Neural progenitor cell (in vitro differentiated cells): ENCODE measurements around the gene ZNF574. TPM values are rescaled to one million over a fixed set of nuclear protein-coding genes. Genes with fewer than 3 reads are reported as not detected.

Experiments
- DNase-seq: peaks from one replicate; pipeline ENCODE4 v3.0.0-alpha.2; 2016; ENCODE audit warnings: low spot score
- H2AFZ ChIP-seq: fragments of 200-600 bp; sonication (generic); replicated peaks from 2 replicates; pipeline ENCODE4 v1.6.1; 2016; ENCODE audit warnings: antibody characterized with exemption
- H3F3A ChIP-seq: fragments of 200-600 bp; sonication (generic); 2 replicates; pipeline ENCODE4 v1.6.1; 2016; ENCODE audit warnings: antibody characterized with exemption, low read depth
- H3K27ac ChIP-seq: fragments of 200-600 bp; sonication (generic); 2 replicates; pipeline ENCODE4 v1.5.1; 2016; ENCODE audit warnings: mild to moderate bottlenecking
- H3K27me3 ChIP-seq: fragments of 200-600 bp; sonication (generic); 2 replicates; pipeline ENCODE4 v1.6.1; 2016; ENCODE audit warnings: mild to moderate bottlenecking, moderate library complexity
- H3K36me3 ChIP-seq: fragments of 200-600 bp; sonication (generic); 2 replicates; pipeline ENCODE4 v1.5.1; 2016
- H3K4me1 ChIP-seq: fragments of 200-600 bp; sonication (generic); 2 replicates; pipeline ENCODE4 v1.6.1; 2016; ENCODE audit warnings: mixed run types
- H3K4me2 ChIP-seq: fragments of 200-600 bp; sonication (generic); 2 replicates; pipeline ENCODE4 v1.6.1; 2016
- H3K4me3 ChIP-seq: fragments of 200-600 bp; sonication (generic); 2 replicates; pipeline ENCODE4 v1.5.1; 2016
- H3K79me2 ChIP-seq: fragments of 200-600 bp; sonication (generic); 2 replicates; pipeline ENCODE4 v1.6.1; 2016; ENCODE audit warnings: low read depth
- H3K9ac ChIP-seq: fragments of 200-600 bp; sonication (generic); 2 replicates; pipeline ENCODE4 v1.6.1; 2016
- H3K9me3 ChIP-seq: fragments of 200-600 bp; sonication (generic); 2 replicates; pipeline ENCODE4 v1.5.1; 2016; ENCODE audit warnings: low read depth
- H4K20me1 ChIP-seq: fragments of 200-600 bp; sonication (generic); 2 replicates; pipeline ENCODE4 v1.6.1; 2016; ENCODE audit warnings: low read depth
- H3K27ac Mint-ChIP-seq: 3 replicates; pipeline ENCODE4 v1.8.0; 2021; ENCODE audit warnings: mixed read lengths
- H3K27me3 Mint-ChIP-seq: 2 replicates; pipeline ENCODE4 v1.8.0; 2022; ENCODE audit warnings: low read depth, mild to moderate bottlenecking, inconsistent platforms, moderate library complexity, mixed read lengths; ENCODE audit not compliant: insufficient read depth
- H3K36me3 Mint-ChIP-seq: 3 replicates; pipeline ENCODE4 v1.8.0; 2021; ENCODE audit warnings: mixed read lengths
- H3K4me1 Mint-ChIP-seq: 3 replicates; pipeline ENCODE4 v1.8.0; 2021; ENCODE audit warnings: mixed read lengths
- H3K4me3 Mint-ChIP-seq: 3 replicates; pipeline ENCODE4 v1.8.0; 2021; ENCODE audit warnings: mild to moderate bottlenecking, moderate library complexity, mixed read lengths
- H3K9me3 Mint-ChIP-seq: 3 replicates; pipeline ENCODE4 v1.8.0; 2020; ENCODE audit warnings: mixed read lengths
- EZH2 ChIP-seq: fragments of 200-600 bp; sonication (generic); IDR thresholded peaks from 2 replicates; pipeline ENCODE4 v1.6.1; 2017; ENCODE audit warnings: antibody characterized with exemption, mild to moderate bottlenecking, moderate library complexity
- EZH2phosphoT487 ChIP-seq: fragments of 200-600 bp; sonication (generic); IDR thresholded peaks from 2 replicates; pipeline ENCODE4 v1.6.1; 2017; ENCODE audit warnings: antibody characterized with exemption
- total RNA-seq: library from RNA; depleted of rRNA; stranded (reverse); fragments of >200 nt; gene quantifications from 2 replicates; pipeline ENCODE4 v1.2.3, GENCODE V29; 2015; ENCODE audit warnings: low replicate concordance
- TF ChIP-seq, protein P1 (sequence below): fragments of 200-600 bp; sonication (generic); IDR thresholded peaks from 2 replicates; pipeline ENCODE4 v1.5.1; 2017; ENCODE audit warnings: antibody characterized with exemption, mild to moderate bottlenecking

Gene ZNF574
- total RNA-seq, 1 donor from 2014 or later, result 13.4 TPM

DNA sequence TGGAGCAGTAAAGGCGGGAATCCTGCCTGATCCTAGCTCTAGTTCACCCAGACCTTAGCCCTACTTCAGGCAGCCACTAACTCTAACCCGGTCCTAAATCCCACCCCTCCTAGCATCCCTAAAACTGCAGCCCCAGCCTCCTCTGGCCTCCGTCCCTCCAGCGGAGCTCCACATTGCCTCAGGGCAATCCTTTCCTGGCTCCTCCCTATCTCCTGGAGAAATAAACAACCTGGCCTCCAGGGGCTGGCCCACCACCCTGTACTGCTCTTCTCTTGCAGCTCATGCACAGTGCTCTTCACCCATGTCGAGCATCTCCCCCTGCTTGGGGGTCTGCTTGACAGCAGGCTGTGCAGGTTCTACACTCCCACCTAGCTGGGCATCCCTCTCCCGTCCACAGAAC, 49.6 kb downstream of the ZNF574 start:
- peaks cover 23% of the 10 kb centered on the region for H3K27me3 Mint-ChIP-seq
- H3F3A ChIP-seq, result no peaks in the 10 kb centered on the region
- DNase-seq, result no peak
- H3K9me3 Mint-ChIP-seq, result peaks cover 12% of the 10 kb centered on the region
- H3K4me1 ChIP-seq, result no peaks in the 10 kb centered on the region
- H3K27ac ChIP-seq, result no peak overlapping the region
- no peaks in the 10 kb centered on the region for H3K36me3 ChIP-seq
- H3K36me3 Mint-ChIP-seq, result no peaks in the 10 kb centered on the region
- H3K9ac ChIP-seq, result no peak overlapping the region
- no peaks in the 10 kb centered on the region for H3K9me3 ChIP-seq
- H3K4me3 Mint-ChIP-seq, result no peak overlapping the region
- no peaks in the 10 kb centered on the region for H3K79me2 ChIP-seq
- no peak overlapping the region for H3K4me3 ChIP-seq
- H3K4me1 Mint-ChIP-seq, result no peaks in the 10 kb centered on the region
- no peak overlapping the region for H3K4me2 ChIP-seq
- H2AFZ ChIP-seq, result no peak overlapping the region
- H4K20me1 ChIP-seq, result no peaks in the 10 kb centered on the region
- TF ChIP-seq EZH2phosphoT487, result no peak
- TF ChIP-seq EZH2, result no peak
- no peaks in the 10 kb centered on the region for H3K27me3 ChIP-seq
- no peak overlapping the region for H3K27ac Mint-ChIP-seq

DNA sequence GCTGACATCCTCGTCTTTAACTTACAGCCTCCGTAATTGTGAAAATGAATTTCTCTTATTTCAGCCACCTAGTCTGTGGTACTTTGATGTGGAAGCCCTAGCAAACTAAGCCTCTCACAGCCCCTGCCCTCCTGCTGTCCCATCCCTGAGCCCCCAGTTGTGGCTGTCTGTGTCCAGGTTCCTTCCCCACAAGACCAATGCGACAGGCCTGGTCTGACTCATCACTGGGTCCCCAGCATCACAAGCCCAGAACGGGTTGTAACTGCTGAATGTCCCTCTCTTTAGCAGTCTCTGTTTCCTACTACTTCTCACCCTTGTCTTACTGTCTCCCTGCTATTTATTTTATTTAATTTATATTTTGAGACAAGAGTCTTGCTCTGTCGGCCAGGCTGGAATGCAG, 50.6 kb downstream of the ZNF574 start:
- H3K4me1 Mint-ChIP-seq, result peaks cover 2% of the 10 kb centered on the region
- Histone ChIP-seq H3K4me1 (no peaks in the 10 kb centered on the region), H3F3A (no peaks in the 10 kb centered on the region), H3K27ac (no peak overlapping the region), H3K4me2 (no peak overlapping the region), H3K9me3 (no peaks in the 10 kb centered on the region), H3K79me2 (no peaks in the 10 kb centered on the region), H4K20me1 (no peaks in the 10 kb centered on the region), H3K27me3 (peaks cover 6% of the 10 kb centered on the region), H3K9ac (no peak overlapping the region), H3K36me3 (no peaks in the 10 kb centered on the region), H2AFZ (no peak overlapping the region), H3K4me3 (no peak overlapping the region)
- H3K27me3 Mint-ChIP-seq, result peaks cover 29% of the 10 kb centered on the region
- H3K4me3 Mint-ChIP-seq, result no peak overlapping the region
- peaks cover 12% of the 10 kb centered on the region for H3K9me3 Mint-ChIP-seq
- DNase-seq, result no peak
- TF ChIP-seq EZH2 (no peak), EZH2phosphoT487 (no peak)
- TF ChIP-seq, protein P1, sequence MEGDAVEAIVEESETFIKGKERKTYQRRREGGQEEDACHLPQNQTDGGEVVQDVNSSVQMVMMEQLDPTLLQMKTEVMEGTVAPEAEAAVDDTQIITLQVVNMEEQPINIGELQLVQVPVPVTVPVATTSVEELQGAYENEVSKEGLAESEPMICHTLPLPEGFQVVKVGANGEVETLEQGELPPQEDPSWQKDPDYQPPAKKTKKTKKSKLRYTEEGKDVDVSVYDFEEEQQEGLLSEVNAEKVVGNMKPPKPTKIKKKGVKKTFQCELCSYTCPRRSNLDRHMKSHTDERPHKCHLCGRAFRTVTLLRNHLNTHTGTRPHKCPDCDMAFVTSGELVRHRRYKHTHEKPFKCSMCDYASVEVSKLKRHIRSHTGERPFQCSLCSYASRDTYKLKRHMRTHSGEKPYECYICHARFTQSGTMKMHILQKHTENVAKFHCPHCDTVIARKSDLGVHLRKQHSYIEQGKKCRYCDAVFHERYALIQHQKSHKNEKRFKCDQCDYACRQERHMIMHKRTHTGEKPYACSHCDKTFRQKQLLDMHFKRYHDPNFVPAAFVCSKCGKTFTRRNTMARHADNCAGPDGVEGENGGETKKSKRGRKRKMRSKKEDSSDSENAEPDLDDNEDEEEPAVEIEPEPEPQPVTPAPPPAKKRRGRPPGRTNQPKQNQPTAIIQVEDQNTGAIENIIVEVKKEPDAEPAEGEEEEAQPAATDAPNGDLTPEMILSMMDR, result no peak
- H3K27ac Mint-ChIP-seq, result no peak overlapping the region
- no peaks in the 10 kb centered on the region for H3K36me3 Mint-ChIP-seq

DNA sequence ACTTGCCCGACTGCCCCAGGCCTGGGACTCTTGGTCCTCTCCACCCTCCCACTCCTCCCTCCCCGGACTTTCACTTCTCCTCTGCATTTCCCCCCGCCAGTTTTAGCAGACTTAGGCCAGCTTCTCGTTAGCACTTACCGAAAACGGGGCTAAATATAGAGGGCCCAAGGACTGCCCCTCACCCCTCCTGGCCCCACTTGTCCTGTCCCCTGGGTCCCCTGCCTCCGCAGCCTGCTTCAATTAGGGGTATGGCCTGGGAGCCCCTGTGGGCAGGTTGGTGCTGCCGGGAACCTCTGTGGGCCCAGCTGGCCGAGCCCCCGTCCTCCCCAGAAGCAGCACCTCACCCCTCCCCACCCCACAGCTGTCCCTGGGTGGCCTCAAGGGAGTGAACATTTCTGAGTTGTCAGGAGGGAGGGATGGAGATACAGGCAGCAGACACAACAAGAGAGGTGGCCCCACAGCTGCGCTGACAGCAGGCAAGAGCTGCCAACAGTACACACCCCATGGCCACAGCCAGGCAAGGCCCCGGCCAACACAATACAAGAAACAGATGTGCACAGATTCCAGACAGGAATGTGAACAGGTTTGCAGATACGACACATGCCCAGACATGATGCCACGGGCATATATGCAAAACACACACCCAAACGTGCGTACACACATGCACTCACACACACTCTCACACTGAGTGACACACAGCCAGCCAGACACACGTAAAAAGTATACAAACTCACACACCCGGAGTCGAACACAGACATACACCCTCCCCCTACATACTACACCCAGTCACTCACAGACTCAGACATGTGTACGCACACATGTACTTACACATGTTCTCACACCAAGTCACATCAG, 53.7 kb downstream of the ZNF574 start:
- Mint-ChIP-seq H3K27me3 (peaks cover 43% of the 10 kb centered on the region), H3K4me1 (peaks cover 18% of the 10 kb centered on the region), H3K27ac (no peak overlapping the region), H3K36me3 (no peaks in the 10 kb centered on the region), H3K9me3 (peaks cover 9% of the 10 kb centered on the region), H3K4me3 (no peak overlapping the region)
- Histone ChIP-seq H3F3A (peaks cover 4% of the 10 kb centered on the region), H3K4me2 (no peak overlapping the region), H3K79me2 (no peaks in the 10 kb centered on the region), H3K4me3 (no peak overlapping the region), H2AFZ (no peak overlapping the region), H3K36me3 (no peaks in the 10 kb centered on the region), H4K20me1 (no peaks in the 10 kb centered on the region), H3K27ac (no peak overlapping the region), H3K9ac (no peak overlapping the region), H3K9me3 (no peaks in the 10 kb centered on the region), H3K27me3 (peaks cover 37% of the 10 kb centered on the region), H3K4me1 (peaks cover 13% of the 10 kb centered on the region)
- TF ChIP-seq EZH2 (no peak), EZH2phosphoT487 (no peak)
- TF ChIP-seq, protein P1, result no peak
- DNase-seq, result no peak

DNA sequence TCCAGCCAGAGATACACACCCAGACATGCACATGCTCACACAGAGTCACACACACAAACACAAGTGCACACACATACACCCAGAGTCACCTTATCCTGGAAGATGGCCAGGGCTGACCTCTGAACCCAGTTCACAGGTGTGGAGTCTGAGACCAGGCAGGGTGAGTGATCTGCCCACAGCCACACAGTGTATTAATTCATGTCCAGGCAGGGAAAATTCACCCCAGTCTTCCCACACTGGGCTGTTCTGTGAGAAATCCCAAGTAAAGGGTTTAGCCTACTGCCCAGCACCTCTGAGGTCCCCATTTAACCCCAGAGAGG, 54.2 kb downstream of the ZNF574 start:
- H3K27me3 Mint-ChIP-seq, result peaks cover 41% of the 10 kb centered on the region
- TF ChIP-seq, protein P1, result no peak
- TF ChIP-seq EZH2 (no peak), EZH2phosphoT487 (no peak)
- H3K4me3 Mint-ChIP-seq, result no peak overlapping the region

More for the DNA sequence above, 54.2 kb downstream of the ZNF574 start:
- H3K4me1 ChIP-seq, result peaks cover 13% of the 10 kb centered on the region
- Mint-ChIP-seq H3K36me3 (no peaks in the 10 kb centered on the region), H3K27ac (no peak overlapping the region), H3K9me3 (peaks cover 6% of the 10 kb centered on the region), H3K4me1 (peaks cover 18% of the 10 kb centered on the region)
- H4K20me1 ChIP-seq, result no peaks in the 10 kb centered on the region
- no peaks in the 10 kb centered on the region for H3K36me3 ChIP-seq
- H3K4me3 ChIP-seq, result no peak overlapping the region
- no peaks in the 10 kb centered on the region for H3K9me3 ChIP-seq
- H3K4me2 ChIP-seq, result no peak overlapping the region
- H3F3A ChIP-seq, result peaks cover 4% of the 10 kb centered on the region
- no peak overlapping the region for H3K9ac ChIP-seq
- no peak overlapping the region for H2AFZ ChIP-seq
- H3K27ac ChIP-seq, result no peak overlapping the region
- no peak for DNase-seq
- H3K79me2 ChIP-seq, result no peaks in the 10 kb centered on the region
- peaks cover 43% of the 10 kb centered on the region for H3K27me3 ChIP-seq
